Thyroid gland (tissue), 4 donors: Measurements from ENCODE around the gene FLOT2.

Source experiments
- POLR2A ChIP-seq, 2 donors: fragments of 450-650 bp; IDR thresholded peaks; one replicate each; pipeline ENCODE4 v1.6.1; 2017; ENCODE audit warnings: antibody characterized with exemption in 2 of 2, mild to moderate bottlenecking in 2 of 2, moderate library complexity in 1 of 2
- TF ChIP-seq, protein P1 (sequence below), 6 experiments: fragments of 200-600 bp in 3 of 6; fragments of 450-650 bp in 3 of 6; sonication (generic) in 3 of 6; IDR thresholded peaks; one replicate each; pipeline ENCODE4 v1.5.1; 2016 to 2019; ENCODE audit warnings: antibody characterized with exemption in 6 of 6, mild to moderate bottlenecking in 2 of 6, inconsistent platforms in 1 of 6, moderate library complexity in 1 of 6

DNA sequence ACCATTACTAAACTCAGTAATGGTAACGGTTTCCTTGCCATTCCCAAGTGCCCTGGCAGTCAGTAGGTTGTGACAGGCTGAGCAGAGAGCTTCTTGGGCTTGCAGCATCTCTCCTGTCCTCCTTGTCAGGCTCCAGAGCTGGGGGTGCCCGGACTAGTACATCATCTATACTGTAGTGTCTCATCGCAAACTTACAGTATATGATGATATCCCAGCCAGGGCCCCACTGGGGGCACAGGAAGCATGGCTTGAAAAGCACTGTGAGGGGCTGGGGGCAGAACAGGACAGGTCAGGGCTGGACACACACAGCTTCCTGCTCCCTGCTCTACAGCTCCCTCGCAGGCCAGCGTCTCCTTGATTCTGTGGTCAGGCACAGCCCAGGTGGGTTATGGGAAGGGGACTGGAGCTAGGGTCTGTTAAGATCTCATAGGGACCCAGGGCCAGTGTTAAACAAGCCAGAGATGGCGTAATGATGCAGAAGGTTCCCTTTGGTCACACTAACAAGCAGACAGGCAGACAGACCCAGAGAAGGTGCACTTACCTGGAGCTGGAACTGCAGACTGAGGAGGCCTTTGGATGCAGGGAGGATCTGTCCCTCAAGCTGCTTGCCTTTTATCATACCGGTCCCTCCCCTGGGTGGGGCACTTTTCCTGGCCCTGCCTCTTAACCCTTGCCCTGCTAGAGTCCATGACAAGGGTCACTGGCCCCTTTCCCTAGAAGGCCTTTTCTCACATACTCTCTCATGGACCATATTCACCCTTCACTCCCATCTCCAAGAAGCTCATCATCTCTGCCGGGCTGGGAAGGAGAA, 35.9 kb downstream of the FLOT2 start:
- TF ChIP-seq, protein P1, sequence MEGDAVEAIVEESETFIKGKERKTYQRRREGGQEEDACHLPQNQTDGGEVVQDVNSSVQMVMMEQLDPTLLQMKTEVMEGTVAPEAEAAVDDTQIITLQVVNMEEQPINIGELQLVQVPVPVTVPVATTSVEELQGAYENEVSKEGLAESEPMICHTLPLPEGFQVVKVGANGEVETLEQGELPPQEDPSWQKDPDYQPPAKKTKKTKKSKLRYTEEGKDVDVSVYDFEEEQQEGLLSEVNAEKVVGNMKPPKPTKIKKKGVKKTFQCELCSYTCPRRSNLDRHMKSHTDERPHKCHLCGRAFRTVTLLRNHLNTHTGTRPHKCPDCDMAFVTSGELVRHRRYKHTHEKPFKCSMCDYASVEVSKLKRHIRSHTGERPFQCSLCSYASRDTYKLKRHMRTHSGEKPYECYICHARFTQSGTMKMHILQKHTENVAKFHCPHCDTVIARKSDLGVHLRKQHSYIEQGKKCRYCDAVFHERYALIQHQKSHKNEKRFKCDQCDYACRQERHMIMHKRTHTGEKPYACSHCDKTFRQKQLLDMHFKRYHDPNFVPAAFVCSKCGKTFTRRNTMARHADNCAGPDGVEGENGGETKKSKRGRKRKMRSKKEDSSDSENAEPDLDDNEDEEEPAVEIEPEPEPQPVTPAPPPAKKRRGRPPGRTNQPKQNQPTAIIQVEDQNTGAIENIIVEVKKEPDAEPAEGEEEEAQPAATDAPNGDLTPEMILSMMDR (IDR thresholded peaks at IDR 0.05), result no peak
- no peak for TF ChIP-seq POLR2A (IDR thresholded peaks at IDR 0.05)
